Panc1 (cell line): ENCODE measurements around the gene WNT5B. TPM values are rescaled to one million over a fixed set of nuclear protein-coding genes. Genes with fewer than 3 reads are reported as not detected.

Experiments
- ATAC-seq: fragments of 200-7000 bp; cut with Tn5 transposase; 2 replicates; pipeline ENCODE4 v1.9.1; 2020; ENCODE audit warnings: mild to moderate bottlenecking, moderate library complexity
- BruUV-seq: library from RNA; stranded (reverse); fragments of 400-500 nt; replicated peaks from 2 replicates; lab custom pipeline; 2021; lab: Mats Ljungman, UMichigan
- CTCF ChIA-PET: fragments of 300-600 bp; sonication (Branson Sonifier 250); formaldehyde crosslinking; loops from one replicate; lab custom pipeline; 2022; ENCODE audit warnings: antibody characterized with exemption; lab: Charles Lee
- POLR2A ChIA-PET: fragments of 300-600 bp; sonication (Branson Sonifier 250); formaldehyde crosslinking; loops from one replicate; lab custom pipeline; 2022; ENCODE audit warnings: antibody characterized with exemption; lab: Charles Lee
- DNase-seq: peaks from one replicate; pipeline ENCODE4 v3.0.0-alpha.2; 2010; ENCODE audit warnings: low read depth, low spot score
- H3K27ac ChIP-seq: 2 replicates; pipeline ENCODE4 v1.5.1; 2011; ENCODE audit warnings: mild to moderate bottlenecking, low read length, inconsistent platforms
- H3K27me3 ChIP-seq: fragments of 200-500 bp; sonication (Bioruptor generic); 2 replicates; pipeline ENCODE4 v1.6.0; 2014; ENCODE audit warnings: low read length, inconsistent platforms; ENCODE audit not compliant: control insufficient read depth, insufficient read depth
- H3K36me3 ChIP-seq: fragments of 200-500 bp; sonication (Bioruptor generic); 2 replicates; pipeline ENCODE4 v1.5.1; 2014; ENCODE audit warnings: inconsistent platforms, mild to moderate bottlenecking, low read length, moderate library complexity; ENCODE audit not compliant: control insufficient read depth, insufficient read depth
- H3K4me1 ChIP-seq: 2 replicates; pipeline ENCODE4 v1.5.1; 2011; ENCODE audit warnings: inconsistent platforms, mild to moderate bottlenecking, low read length, moderate library complexity; ENCODE audit not compliant: control insufficient read depth, insufficient read depth
- H3K4me3 ChIP-seq, 2 experiments: 2 replicates each; pipeline ENCODE4 v1.5.1; 2011 to 2012; ENCODE audit warnings: low read depth in 2 of 2, low read length in 2 of 2, mild to moderate bottlenecking in 2 of 2, inconsistent platforms in 1 of 2, moderate library complexity in 1 of 2
- H3K9me3 ChIP-seq: fragments of 200-500 bp; sonication (Bioruptor generic); 2 replicates; pipeline ENCODE4 v1.5.1; 2014; ENCODE audit warnings: low read depth, mild to moderate bottlenecking, inconsistent platforms, low read length, moderate library complexity; ENCODE audit not compliant: control insufficient read depth, insufficient read depth
- POLR2AphosphoS5 ChIP-seq: IDR thresholded peaks from 2 replicates; pipeline ENCODE4 v1.6.1; 2012; ENCODE audit warnings: mild to moderate bottlenecking, low read depth, low read length, moderate library complexity
- REST ChIP-seq, 2 experiments: IDR thresholded peaks; 2 replicates each; pipeline ENCODE4 v1.6.1; 2011 to 2012; ENCODE audit warnings: low read depth in 2 of 2, control low read depth in 1 of 2, low read length in 1 of 2, mild to moderate bottlenecking in 1 of 2, moderate library complexity in 1 of 2; ENCODE audit not compliant: insufficient read depth in 1 of 2
- SIN3A ChIP-seq: IDR thresholded peaks from 2 replicates; pipeline ENCODE4 v1.6.1; 2012; ENCODE audit warnings: low read depth, mild to moderate bottlenecking, low read length, moderate library complexity, borderline replicate concordance; ENCODE audit not compliant: insufficient read depth
- TCF7L2 ChIP-seq: IDR thresholded peaks from 2 replicates; pipeline ENCODE4 v1.6.1; 2011; ENCODE audit warnings: mild to moderate bottlenecking, low read depth, low read length, inconsistent platforms
- in situ Hi-C: cut with HindIII; loops from 2 replicates; pipeline ENCODE4 v1.10.0; 2016; ENCODE audit warnings: low sequenced_read_pairs, low pct_unique_long_range_greater_than_20kb
- intact Hi-C: fragments of 100-400 bp; cut with micrococcal nuclease; formaldehyde crosslinking; loops from one replicate; pipeline ENCODE4 v1.10.0; 2022; ENCODE audit not compliant: unreplicated experiment
- total RNA-seq: library from RNA; stranded (reverse); gene quantifications from one replicate; pipeline ENCODE4 v1.2.1, GENCODE V29; 2021; ENCODE audit not compliant: unreplicated experiment
- TF ChIP-seq, protein P1 (sequence below): fragments of 450-650 bp; IDR thresholded peaks from 2 replicates; pipeline ENCODE4 v1.5.1; 2017; ENCODE audit warnings: mild to moderate bottlenecking

Gene WNT5B
- total RNA-seq, 1 experiment from 2014 or later = 36.9 TPM

GRCh38 chr12:1607940-1608712 is 20.9 kb upstream of the WNT5B start:
- CTCF ChIA-PET = no interaction called here
- no peaks in the 10 kb centered on the region for H3K27me3 ChIP-seq
- POLR2A ChIA-PET = no interaction called here
- H3K4me3 ChIP-seq = no peak overlapping the region
- peak overlapping the region; percentile 71 for H3K27ac ChIP-seq
- no peak for DNase-seq
- intact Hi-C loops = no loop called here
- BruUV-seq = no TSS peak
- no peak for ATAC-seq
- TF ChIP-seq SIN3A (no peak), TCF7L2 (no peak), REST (IDR thresholded peaks at IDR 0.05; ENCODE audit: insufficient read depth in 1 of 2, low read depth in 2 of 2, low read length in 1 of 2) (no peak), POLR2AphosphoS5 (no peak)
- TF ChIP-seq, protein P1, sequence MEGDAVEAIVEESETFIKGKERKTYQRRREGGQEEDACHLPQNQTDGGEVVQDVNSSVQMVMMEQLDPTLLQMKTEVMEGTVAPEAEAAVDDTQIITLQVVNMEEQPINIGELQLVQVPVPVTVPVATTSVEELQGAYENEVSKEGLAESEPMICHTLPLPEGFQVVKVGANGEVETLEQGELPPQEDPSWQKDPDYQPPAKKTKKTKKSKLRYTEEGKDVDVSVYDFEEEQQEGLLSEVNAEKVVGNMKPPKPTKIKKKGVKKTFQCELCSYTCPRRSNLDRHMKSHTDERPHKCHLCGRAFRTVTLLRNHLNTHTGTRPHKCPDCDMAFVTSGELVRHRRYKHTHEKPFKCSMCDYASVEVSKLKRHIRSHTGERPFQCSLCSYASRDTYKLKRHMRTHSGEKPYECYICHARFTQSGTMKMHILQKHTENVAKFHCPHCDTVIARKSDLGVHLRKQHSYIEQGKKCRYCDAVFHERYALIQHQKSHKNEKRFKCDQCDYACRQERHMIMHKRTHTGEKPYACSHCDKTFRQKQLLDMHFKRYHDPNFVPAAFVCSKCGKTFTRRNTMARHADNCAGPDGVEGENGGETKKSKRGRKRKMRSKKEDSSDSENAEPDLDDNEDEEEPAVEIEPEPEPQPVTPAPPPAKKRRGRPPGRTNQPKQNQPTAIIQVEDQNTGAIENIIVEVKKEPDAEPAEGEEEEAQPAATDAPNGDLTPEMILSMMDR = no peak
- H3K36me3 ChIP-seq = no peaks in the 10 kb centered on the region
- H3K9me3 ChIP-seq = no peaks in the 10 kb centered on the region
- in situ Hi-C loops = no loop called here
- H3K4me1 ChIP-seq = peaks cover 25% of the 10 kb centered on the region

DNA sequence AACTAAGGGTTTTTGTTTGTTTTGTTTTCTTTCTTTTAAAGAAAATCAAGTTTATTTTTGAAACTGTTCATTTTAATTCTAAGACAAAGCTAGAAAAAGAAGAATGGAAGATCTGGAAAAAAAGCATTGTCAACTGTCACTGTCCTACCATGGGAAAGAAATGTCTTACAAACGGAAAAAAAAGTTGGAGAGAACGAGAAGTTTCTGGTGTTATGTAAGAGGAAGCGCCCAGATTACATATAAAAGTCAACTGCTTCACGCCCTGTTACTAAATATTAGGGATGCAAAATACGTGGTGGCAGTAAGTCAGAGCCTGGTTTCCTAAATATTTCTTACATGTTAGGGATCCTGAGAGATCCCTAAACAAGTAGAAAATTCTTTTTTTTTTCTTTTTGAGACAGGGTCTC is 20.3 kb upstream of the WNT5B start:
- TF ChIP-seq TCF7L2 (no peak), SIN3A (no peak), POLR2AphosphoS5 (no peak), REST (IDR thresholded peaks at IDR 0.05; ENCODE audit: insufficient read depth in 1 of 2, low read depth in 2 of 2, low read length in 1 of 2) (no peak)
- TF ChIP-seq, protein P1 = no peak
- H3K27ac ChIP-seq = peak overlapping the region; percentile 71
- BruUV-seq = no TSS peak
- peaks cover 23% of the 10 kb centered on the region for H3K4me1 ChIP-seq
- intact Hi-C loops = no loop called here
- in situ Hi-C loops = no loop called here
- no peak for DNase-seq
- POLR2A ChIA-PET = no interaction called here
- no peak overlapping the region for H3K4me3 ChIP-seq
- no peaks in the 10 kb centered on the region for H3K36me3 ChIP-seq
- ATAC-seq = no peak
- CTCF ChIA-PET = no interaction called here
- no peaks in the 10 kb centered on the region for H3K9me3 ChIP-seq
- no peaks in the 10 kb centered on the region for H3K27me3 ChIP-seq
